BJ (cell line): ENCODE data around the gene TUBG1. TPM values are rescaled to one million over a fixed set of nuclear protein-coding genes. Genes with fewer than 3 reads are reported as not detected.

Source experiments
- CTCF ChIA-PET: fragments of 350-600 bp; formaldehyde crosslinking; extraction: SDS; loops from one replicate; lab custom pipeline; 2021; ENCODE audit warnings: antibody characterized with exemption, inconsistent platforms; lab: Yijun Ruan, JAX
- POLR2A ChIA-PET: fragments of 300-600 bp; sonication (Branson Sonifier 250); formaldehyde crosslinking; extraction: SDS; loops from one replicate; lab custom pipeline; 2021; ENCODE audit warnings: antibody characterized with exemption; lab: Charles Lee
- DNase-seq: peaks from one replicate; pipeline ENCODE4 v3.0.0-alpha.2; 2011; ENCODE audit warnings: low read depth
- H3K27me3 ChIP-seq: 2 replicates; pipeline ENCODE4 v1.6.0; 2011; ENCODE audit warnings: low read length; ENCODE audit not compliant: control insufficient read depth, insufficient read depth
- H3K36me3 ChIP-seq: 2 replicates; pipeline ENCODE4 v1.5.1; 2011; ENCODE audit warnings: low read length; ENCODE audit not compliant: control insufficient read depth, insufficient read depth
- H3K4me3 ChIP-seq: 2 replicates; pipeline ENCODE4 v1.5.1; 2011; ENCODE audit warnings: low read depth, mild to moderate bottlenecking, control low read depth, low read length
- polyA minus RNA-seq: library from RNA; depleted of rRNA, polyadenylated mRNA; stranded (reverse); fragments of >200 nt; gene quantifications from 2 replicates; pipeline ENCODE4 v1.2.3, GENCODE V29; 2011; rRNA and poly(A)+ RNA removed
- polyA plus RNA-seq: library from polyadenylated mRNA; depleted of rRNA; stranded (reverse); fragments of >200 nt; gene quantifications from 2 replicates; pipeline ENCODE4 v1.2.3, GENCODE V29; 2011; rRNA removed
- TF ChIP-seq, protein P1 (sequence below): IDR thresholded peaks from 2 replicates; pipeline ENCODE4 v1.5.1; 2011; ENCODE audit warnings: low read depth, mild to moderate bottlenecking, control low read depth, inconsistent platforms, low read length, moderate library complexity; ENCODE audit not compliant: insufficient read depth

Gene TUBG1
- polyA plus RNA-seq, result 37.2 and 66.1 TPM in 2 replicates
- 65.1 and 68.0 TPM in 2 replicates for polyA minus RNA-seq

DNA sequence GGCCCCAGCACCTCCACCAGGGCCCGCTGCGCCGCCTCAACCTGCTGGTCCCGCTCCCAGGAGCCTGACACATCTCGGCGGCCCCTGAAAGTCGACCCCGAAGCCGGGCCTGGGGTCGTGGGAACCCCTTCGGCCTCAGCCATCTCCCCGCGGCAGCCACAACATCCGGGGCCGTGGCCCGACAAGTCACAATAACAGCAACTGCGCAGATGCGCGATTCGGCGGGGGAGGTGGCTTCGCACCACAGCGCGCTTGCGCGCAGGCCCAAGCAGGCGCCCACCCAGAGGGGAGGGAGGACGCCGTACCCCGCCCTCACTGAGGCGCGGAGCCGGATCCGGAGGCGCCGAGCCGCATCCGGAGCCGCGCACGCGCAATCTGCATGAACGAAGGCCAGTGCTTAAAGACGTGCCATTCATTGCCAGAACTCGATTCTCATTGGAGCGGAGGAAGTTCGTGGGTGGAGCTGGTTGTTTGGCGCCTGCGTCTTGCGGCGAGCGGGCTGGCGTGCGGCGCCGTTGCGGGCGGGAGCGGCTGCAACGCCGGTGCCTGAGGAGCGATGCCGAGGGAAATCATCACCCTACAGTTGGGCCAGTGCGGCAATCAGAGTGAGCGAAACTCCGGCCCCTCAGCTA lies at the start of gene TUBG1, which contains the start of gene RETREG3:
Gene TUBG1, plus strand, starts transcription at position 502 of the 632 bp plus-strand sequence. Its CDS starts 55 bp downstream, at position 557.
Gene RETREG3, minus strand, starts transcription at position 193 of the 632 bp plus-strand sequence. Its CDS starts 50 bp downstream, at position 143.
- Histone ChIP-seq H3K27me3 (no peaks in the 10 kb centered on the region), H3K4me3 (peak within 1 kb of the TSS; percentile 69), H3K36me3 (peaks cover 14% of the 10 kb centered on the region)
- peak; percentile 97 for DNase-seq
- TF ChIP-seq, protein P1, sequence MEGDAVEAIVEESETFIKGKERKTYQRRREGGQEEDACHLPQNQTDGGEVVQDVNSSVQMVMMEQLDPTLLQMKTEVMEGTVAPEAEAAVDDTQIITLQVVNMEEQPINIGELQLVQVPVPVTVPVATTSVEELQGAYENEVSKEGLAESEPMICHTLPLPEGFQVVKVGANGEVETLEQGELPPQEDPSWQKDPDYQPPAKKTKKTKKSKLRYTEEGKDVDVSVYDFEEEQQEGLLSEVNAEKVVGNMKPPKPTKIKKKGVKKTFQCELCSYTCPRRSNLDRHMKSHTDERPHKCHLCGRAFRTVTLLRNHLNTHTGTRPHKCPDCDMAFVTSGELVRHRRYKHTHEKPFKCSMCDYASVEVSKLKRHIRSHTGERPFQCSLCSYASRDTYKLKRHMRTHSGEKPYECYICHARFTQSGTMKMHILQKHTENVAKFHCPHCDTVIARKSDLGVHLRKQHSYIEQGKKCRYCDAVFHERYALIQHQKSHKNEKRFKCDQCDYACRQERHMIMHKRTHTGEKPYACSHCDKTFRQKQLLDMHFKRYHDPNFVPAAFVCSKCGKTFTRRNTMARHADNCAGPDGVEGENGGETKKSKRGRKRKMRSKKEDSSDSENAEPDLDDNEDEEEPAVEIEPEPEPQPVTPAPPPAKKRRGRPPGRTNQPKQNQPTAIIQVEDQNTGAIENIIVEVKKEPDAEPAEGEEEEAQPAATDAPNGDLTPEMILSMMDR, result peak; percentile 55
- CTCF ChIA-PET, result interaction anchor here (0.6 to 3.4 kb wide), 7 partner anchors 13 to 206 kb away, joined by 3 to 16 read pairs (median 4); no protein-coding TSS in a partner anchor
- POLR2A ChIA-PET, result interaction anchor here (0.6 kb wide), 1 partner anchor 41 kb away, joined by 3 read pairs; no protein-coding TSS in a partner anchor

DNA sequence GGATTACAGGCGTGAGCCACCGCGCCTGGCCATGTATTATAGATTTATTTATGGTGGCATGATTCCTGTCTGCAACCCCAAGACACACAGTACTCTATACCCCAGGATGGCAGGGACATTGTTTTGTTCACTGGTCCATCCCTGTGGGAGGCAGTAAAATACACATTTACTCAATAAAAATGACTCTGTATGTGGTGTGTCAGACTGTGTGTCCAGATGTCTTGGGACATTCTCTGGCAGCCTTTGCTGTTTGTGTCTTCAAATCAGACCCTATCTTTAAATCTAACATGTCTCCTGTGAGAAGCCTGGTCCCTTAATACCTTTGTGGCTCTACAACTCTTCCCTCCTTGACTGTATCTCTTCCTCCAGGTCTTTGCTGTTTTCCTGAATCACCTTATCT lies 49.2 kb upstream of the TUBG1 start:
- H3K4me3 ChIP-seq, result no peak overlapping the region
- ChIA-PET POLR2A (no interaction called here), CTCF (interaction anchor here (1.1 to 1.2 kb wide), 2 partner anchors 12 to 24 kb away, joined by 3 to 4 read pairs; no protein-coding TSS in a partner anchor)
- H3K36me3 ChIP-seq, result peaks cover 13% of the 10 kb centered on the region
- H3K27me3 ChIP-seq, result no peaks in the 10 kb centered on the region
- DNase-seq, result no peak
- TF ChIP-seq, protein P1, result no peak

DNA sequence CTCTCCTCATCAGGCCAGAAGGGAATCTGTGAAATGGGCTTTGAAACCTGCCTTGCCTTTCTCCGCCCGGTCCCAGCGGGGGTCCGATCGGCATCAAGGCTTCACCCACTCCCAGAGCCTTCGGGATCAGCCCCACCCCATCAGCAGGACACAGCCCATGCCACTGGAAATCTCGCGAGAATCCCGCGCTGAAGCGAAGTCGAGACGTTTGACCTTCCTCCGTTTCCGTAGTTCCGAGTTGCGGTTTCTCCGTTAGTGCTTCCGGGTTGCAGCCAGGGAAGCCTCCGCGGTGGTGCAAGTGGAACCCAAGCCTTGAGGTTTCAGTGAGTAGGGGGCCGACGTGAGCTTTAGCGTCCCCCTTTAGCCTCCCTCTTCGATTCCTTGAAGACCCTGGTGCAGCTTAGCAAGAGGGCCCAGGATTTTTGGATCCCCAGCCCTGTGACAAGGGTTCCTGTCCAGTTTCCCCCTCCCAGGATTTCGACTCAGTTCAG lies 47.5 kb upstream of the TUBG1 start, which contains the start of gene COASY:
Gene COASY, plus strand, starts transcription at position 252 of the 491 bp plus-strand sequence. CDS start 475 bp downstream, outside the sequence.
- TF ChIP-seq, protein P1, result no peak
- DNase-seq, result peak; percentile 74
- H3K4me3 ChIP-seq, result peak within 1 kb of the TSS; percentile 83
- H3K36me3 ChIP-seq, result peaks cover 21% of the 10 kb centered on the region
- ChIA-PET POLR2A (no interaction called here), CTCF (no interaction called here)
- no peaks in the 10 kb centered on the region for H3K27me3 ChIP-seq

DNA sequence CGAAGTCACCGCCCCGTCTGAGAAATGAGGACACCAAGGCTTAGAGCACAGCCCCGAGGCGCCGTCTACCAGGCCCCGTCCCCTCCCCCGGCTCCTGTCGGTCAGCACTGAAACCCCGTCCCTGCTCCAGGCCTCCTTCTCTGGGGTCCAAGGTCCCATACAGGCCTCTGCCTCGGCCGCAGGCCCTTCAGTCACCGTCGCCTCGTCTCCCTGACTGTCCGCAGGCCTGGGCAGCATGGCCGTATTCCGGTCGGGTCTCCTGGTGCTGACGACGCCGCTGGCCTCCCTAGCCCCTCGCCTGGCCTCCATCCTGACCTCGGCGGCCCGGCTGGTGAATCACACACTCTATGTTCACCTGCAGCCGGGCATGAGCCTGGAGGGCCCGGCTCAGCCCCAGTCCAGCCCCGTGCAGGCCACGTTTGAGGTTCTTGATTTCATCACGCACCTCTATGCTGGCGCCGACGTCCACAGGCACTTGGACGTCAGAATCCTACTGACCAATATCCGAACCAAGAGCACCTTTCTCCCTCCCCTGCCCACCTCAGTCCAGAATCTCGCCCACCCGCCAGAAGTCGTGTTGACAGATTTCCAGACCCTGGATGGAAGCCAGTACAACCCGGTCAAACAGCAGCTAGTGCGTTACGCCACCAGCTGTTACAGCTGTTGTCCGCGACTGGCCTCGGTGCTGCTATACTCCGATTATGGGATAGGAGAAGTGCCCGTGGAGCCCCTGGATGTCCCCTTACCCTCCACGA lies 46.9 kb upstream of the TUBG1 start:
- DNase-seq, result no peak
- H3K4me3 ChIP-seq, result peak overlapping the region; percentile 83
- H3K27me3 ChIP-seq, result no peaks in the 10 kb centered on the region
- CTCF ChIA-PET, result no interaction called here
- peaks cover 21% of the 10 kb centered on the region for H3K36me3 ChIP-seq
- TF ChIP-seq, protein P1, result no peak
- POLR2A ChIA-PET, result no interaction called here
